Epidermal melanocyte (primary cell): ENCODE measurements around the gene OLFM3.

ENCODE experiments used
- DNase-seq: peaks from one replicate; pipeline ENCODE4 v3.0.0; 2011; ENCODE audit warnings: low spot score; ENCODE audit not compliant: insufficient read length

Gene OLFM3

DNA sequence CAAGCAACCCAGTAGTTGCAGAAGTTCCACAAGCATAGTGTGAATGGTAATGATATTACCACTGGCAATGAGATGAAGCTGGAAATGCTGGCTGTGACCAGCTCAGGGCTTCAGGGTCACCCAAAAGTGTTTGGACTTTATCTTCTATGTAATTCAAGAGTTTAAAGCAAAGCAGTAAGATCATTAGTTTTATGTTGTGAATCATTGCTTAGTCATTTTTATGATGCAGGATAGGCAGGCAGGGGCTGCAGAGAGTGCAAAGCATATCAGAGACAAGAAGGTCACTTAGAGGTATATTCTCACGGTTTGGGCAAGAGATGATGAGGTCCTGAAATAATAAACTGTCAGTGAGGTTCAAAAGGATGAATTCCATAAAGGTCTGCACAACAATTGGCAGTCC, 147.4 kb downstream of the OLFM3 start:
- DNase-seq = no peak

DNA sequence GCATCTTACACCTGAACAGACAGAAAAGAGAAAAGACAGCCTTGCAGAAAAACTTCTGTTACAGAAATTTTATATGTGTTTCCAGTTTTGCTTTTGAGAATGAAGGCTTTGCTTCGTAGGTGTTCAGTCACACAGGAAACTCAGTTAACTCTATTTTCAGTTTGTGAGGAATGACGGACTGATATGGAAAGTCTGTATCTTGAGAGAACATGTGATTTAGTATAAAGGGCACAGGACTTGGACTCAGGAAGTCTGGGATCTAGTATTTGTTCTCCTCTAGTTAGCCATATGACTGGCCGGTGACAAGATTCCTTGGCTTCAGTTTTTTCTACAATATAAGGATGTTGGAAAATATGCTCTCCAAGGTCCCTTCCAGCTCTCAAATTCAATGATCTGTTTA, 149.1 kb downstream of the OLFM3 start:
- DNase-seq = no peak

DNA sequence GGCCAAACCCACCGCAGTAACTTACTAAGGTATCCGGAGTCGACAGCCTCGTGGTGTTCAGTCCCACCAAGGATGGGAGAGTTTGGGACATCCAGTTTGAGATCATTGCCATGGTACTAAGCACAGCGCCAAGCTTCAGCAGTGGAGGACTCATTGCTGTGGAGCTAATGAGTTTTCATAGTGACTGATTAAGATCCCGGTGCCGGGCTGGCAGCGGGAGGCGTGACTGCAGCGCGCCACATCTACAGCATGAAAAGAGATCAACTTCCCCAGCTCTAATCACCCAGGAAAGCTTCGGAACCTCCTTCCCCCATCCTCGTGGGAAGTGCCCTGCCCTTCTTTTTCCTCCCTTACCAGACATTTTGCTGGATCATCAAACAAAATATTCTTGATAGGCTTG, 149.9 kb downstream of the OLFM3 start:
- DNase-seq = no peak

DNA sequence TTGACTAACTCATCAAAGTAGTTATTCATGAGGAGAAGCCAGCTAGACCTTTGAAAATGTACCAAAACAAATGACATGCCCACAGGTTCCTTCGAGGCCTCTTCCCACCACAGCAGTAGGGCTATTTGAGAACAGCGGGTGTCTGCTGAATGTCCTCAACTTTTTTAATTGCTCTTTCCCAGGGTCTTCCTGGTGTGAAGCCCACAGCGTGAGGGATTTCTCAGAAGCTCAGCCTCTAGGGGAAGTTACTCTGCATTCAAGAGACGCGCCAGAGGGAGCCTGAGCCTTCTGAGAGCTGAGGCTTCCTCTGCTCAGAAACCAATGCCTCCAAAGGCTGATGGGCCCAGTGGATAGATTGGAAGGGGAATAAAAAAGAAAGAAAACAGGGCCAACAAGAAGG, 153.6 kb downstream of the OLFM3 start:
- no peak for DNase-seq

DNA sequence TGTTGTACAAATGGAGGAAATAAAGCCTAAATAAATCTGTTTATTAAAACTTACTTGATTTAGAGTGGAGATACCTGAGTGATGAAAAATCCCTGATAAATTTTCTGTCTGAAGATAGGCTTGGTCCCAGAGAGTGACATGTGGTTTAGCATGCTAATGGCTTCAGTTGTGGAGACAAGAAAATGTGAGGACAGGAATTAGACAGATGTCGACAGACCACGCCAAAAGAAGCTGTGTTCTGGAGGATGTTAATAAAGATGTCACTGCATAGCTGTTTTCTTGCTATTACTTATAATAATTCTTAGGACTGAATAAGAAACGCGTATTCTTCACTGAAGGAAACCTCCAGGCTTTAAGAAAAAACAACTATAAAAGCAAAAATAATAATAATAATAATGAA, 154.9 kb downstream of the OLFM3 start:
- DNase-seq = no peak

GRCh38 chr1:101835988-101836387, 160.7 kb downstream of the OLFM3 start:
- DNase-seq = no peak

DNA sequence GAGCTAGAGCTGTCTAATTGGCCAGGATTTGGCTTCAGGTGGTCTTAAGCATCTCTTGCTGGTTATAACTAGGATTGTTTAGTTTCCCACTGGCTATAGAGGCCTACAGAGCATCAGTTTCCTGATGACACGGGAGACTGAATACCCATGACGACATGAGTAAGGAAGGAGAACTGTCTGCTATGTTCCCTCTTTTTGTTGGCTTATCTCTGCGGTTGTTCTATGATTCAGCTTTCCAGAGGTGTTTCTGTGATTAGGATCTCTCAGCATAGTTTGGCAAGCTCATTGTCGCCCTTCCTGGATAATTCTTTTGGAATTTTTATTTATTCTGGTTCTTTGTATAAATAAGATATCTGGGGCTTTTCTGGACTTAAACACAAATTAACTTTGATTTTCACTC, 163.4 kb downstream of the OLFM3 start:
- DNase-seq = no peak

GRCh38 chr1:101826416-101826815, 170.3 kb downstream of the OLFM3 start:
- DNase-seq = no peak

- no peak for DNase-seq
These were observed 176.7 kb downstream of the OLFM3 start for GRCh38 chr1:101820071-101820470.

GRCh38 chr1:101816262-101816661, 180.5 kb downstream of the OLFM3 start:
- no peak for DNase-seq

GRCh38 chr1:101798417-101798816, 198.3 kb downstream of the OLFM3 start:
- DNase-seq = no peak

DNA sequence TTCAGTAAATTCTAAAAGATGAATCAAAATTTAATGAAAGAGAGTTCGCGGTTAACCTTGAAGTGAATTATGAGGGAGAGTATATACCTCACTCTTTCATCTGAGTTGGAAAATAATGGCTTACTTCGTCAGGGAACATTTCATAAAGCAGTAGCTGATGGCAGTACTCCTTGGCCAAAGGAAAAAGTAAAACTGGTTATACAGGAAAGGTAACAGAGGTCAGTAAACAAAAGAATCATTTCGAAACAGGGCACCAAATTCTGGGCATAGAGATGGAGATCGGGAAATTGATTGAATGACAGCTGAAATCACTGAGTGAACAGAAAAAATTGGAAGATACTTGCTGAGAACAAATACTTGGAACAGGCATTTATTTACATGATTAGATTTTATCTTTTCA, 199.0 kb downstream of the OLFM3 start:
- DNase-seq = no peak

- no peak for DNase-seq
These were observed 215.4 kb downstream of the OLFM3 start for GRCh38 chr1:101781201-101781831.

DNA sequence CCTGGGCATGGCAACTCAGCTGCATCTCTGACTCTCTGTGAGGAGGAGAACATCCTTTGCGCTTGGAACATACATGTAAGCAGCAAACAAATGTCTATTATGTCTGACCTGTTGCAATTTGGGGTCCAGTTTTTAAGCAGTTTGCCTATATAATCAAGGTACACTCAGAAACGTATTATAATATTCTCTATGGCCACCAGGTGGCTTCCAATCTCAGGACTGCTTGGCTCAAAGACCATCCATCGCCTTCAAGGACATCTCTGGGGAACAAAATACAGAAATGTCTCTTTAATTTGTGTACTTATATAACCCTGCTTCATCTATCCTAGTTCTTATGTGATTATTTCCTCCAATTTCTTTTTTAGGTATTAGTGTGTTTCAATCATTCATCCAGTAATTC, 227.2 kb downstream of the OLFM3 start:
- no peak for DNase-seq

DNA sequence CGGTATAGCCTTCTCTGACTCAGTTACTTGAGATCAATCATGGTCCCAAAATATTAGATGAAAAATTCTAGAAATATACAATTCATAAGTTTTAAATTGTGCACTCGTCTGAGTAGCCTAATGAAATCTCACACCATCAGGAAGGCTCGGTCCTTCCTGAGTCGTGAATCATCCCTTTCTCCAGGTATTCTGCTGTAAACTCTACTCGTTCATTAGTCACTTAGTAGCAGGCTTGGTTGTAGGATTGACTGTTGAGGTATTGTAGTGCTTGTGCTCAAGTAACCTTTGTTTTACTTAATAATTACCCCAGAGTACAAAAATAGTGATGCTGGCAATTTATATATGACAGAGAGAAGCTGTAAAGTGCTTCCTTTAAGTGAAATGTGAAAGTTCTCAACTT, 238.7 kb downstream of the OLFM3 start:
- no peak for DNase-seq

GRCh38 chr1:101756411-101756810, 240.3 kb downstream of the OLFM3 start:
- no peak for DNase-seq
